Subcutaneous abdominal adipose tissue (tissue), 5 donors: ENCODE measurements around the gene MTMR10.

Experiments used
- H3K27ac ChIP-seq: one replicate; pipeline ENCODE4 v1.7.0; 2013; ENCODE audit warnings: low read depth, mild to moderate bottlenecking, inconsistent platforms, low read length, moderate library complexity
- H3K27me3 ChIP-seq, 5 donors: one replicate each; pipeline ENCODE4 v1.7.0; 2013; ENCODE audit warnings: low read length in 5 of 5, inconsistent platforms in 1 of 5; ENCODE audit not compliant: control insufficient read depth in 5 of 5, insufficient read depth in 4 of 5
- H3K36me3 ChIP-seq, 5 donors: one replicate each; pipeline ENCODE4 v1.7.0; 2013; ENCODE audit warnings: low read length in 5 of 5; ENCODE audit not compliant: control insufficient read depth in 5 of 5, insufficient read depth in 5 of 5
- H3K4me1 ChIP-seq, 5 donors: one replicate each; pipeline ENCODE4 v1.7.0; 2013; ENCODE audit warnings: low read length in 5 of 5, mild to moderate bottlenecking in 3 of 5, moderate library complexity in 1 of 5; ENCODE audit not compliant: control insufficient read depth in 5 of 5, insufficient read depth in 5 of 5
- H3K4me3 ChIP-seq, 5 donors: one replicate each; pipeline ENCODE4 v1.7.0; 2013; ENCODE audit warnings: low read length in 5 of 5, low read depth in 1 of 5
- H3K9ac ChIP-seq, 5 donors: one replicate each; pipeline ENCODE4 v1.7.0; 2013; ENCODE audit warnings: low read length in 5 of 5, mild to moderate bottlenecking in 4 of 5, moderate library complexity in 3 of 5
- H3K9me3 ChIP-seq, 5 donors: one replicate each; pipeline ENCODE4 v1.7.0; 2013; ENCODE audit warnings: low read length in 5 of 5; ENCODE audit not compliant: control insufficient read depth in 5 of 5
- donor health status: healthy.
- donor health status: healthy.
- donor health status: healthy.
- donor health status: healthy.
- donor health status: healthy.

MTMR10 gene

DNA sequence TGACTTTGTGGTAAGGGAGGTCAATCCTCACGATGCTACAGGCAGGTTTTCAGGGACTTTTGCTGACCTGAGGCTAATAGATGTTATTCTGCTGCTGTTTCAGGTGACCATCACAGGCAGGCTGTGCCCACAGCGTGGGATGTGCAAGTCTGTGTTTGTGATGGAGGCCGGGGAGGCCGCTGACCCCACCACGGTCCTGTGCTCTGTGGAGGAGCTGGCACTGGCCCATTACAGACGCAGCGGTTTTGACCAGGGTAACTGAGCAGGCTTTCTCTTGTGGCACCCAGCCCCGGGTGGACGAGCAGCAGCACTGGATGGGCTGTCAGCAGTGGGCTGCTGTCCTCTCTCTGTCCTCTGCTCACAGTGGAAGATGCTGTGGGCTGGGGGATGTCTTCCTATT is 65.7 kb downstream of the MTMR10 start:
- Histone ChIP-seq H3K36me3 (peaks cover 6 to 93% (median 83%) of the 10 kb centered on the region in 5 donors), H3K27ac (no peak overlapping the region), H3K27me3 (no peaks in the 10 kb centered on the region), H3K9ac (no peak overlapping the region), H3K9me3 (no peaks in the 10 kb centered on the region), H3K4me3 (no peak overlapping the region), H3K4me1 (peaks cover 0 to 30% (median 21%) of the 10 kb centered on the region in 5 donors)

DNA sequence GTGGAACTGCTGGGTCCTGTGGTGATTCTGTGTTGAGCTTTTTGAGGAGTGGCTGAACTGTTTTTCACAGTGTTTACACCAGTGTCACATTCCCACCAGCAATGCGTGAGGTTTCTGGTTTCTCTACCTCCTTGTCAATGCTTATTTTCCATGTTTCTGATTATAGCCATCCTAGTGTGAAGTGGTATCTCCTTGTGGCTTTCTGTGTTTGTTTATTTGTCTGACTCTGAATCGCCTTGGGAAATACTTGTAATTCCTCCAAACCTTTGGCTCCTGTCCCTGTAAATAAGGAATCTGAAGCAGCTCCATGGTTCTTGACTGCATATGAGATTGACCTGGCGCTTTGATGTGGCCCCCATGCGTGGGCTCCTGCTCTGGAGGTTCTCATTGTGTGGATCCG is 67.1 kb downstream of the MTMR10 start:
- H3K9ac ChIP-seq: no peak overlapping the region
- peaks cover 6 to 93% (median 81%) of the 10 kb centered on the region in 5 donors for H3K36me3 ChIP-seq
- H3K27me3 ChIP-seq: no peaks in the 10 kb centered on the region
- peaks cover 0 to 30% (median 21%) of the 10 kb centered on the region in 5 donors for H3K4me1 ChIP-seq
- H3K27ac ChIP-seq: no peak overlapping the region
- no peaks in the 10 kb centered on the region for H3K9me3 ChIP-seq
- no peak overlapping the region for H3K4me3 ChIP-seq

DNA sequence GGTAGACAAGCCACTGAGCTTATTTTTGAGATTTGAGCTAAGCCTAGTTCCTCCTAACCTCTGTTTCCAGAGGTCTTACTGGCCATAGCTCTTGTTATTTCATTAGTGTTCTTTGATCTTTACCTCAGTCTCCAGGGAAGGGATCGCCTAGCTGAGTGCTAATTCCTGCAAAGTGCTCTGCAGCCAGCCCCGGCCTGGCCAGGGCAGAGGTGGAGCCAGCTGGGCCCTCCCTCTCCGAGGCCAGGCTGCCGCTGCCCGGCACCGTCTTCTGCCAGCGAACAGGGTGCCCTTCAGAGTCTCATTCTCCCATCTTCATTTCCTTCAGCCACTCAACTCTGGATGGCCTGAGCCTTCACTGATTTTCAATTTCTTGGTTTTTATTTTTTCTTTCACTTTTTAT is 68.0 kb downstream of the MTMR10 start:
- H3K9ac ChIP-seq: no peak overlapping the region
- H3K4me1 ChIP-seq: peaks cover 0 to 30% (median 21%) of the 10 kb centered on the region in 5 donors
- H3K9me3 ChIP-seq: no peaks in the 10 kb centered on the region
- no peak overlapping the region for H3K4me3 ChIP-seq
- no peaks in the 10 kb centered on the region for H3K27me3 ChIP-seq
- no peak overlapping the region for H3K27ac ChIP-seq
- H3K36me3 ChIP-seq: peaks cover 6 to 91% (median 79%) of the 10 kb centered on the region in 5 donors

DNA sequence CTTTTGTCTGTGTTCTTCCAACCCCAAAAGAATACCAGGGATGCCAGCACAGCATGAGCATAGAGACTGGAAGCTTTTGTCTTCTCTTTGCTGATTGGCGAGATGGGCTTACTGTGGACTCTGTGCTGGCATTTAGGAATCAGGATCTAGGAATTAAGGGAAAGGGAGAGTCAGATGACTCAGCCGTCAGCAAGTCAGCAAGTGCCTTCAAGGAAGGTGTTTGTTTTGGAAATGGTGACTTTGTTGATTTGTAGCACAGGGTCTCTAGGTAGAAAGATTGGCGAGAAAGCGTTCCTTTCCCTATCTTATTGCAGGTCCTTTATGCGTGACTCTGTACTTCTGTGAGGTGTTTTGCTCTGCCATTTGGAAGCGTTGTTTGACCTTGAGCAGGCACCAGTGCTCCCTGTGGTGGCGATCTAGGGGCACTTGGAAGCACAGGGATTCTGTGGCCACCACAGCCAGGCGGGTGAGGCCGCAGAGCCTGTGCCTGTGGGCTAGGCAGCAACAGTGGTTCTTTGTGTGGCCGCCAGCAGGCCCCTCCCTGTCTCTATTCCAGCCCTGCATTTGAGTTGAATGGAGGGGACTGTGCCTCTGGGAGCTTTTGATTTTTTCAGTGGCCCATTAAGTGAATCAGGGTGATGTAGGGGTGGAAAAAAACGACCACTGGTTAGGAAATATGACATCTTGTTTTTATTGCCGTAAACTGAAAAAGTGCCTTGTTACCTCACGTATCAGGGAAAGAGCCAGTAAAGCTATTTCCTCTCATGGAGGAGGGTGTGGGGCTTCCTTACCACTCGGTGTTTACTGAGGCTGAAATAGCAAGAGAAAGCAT is 68.7 kb downstream of the MTMR10 start:
- no peaks in the 10 kb centered on the region for H3K9me3 ChIP-seq
- peaks cover 6 to 89% (median 79%) of the 10 kb centered on the region in 5 donors for H3K36me3 ChIP-seq
- H3K27me3 ChIP-seq: no peaks in the 10 kb centered on the region
- peaks cover 0 to 30% (median 21%) of the 10 kb centered on the region in 5 donors for H3K4me1 ChIP-seq
- no peak overlapping the region for H3K27ac ChIP-seq
- no peak overlapping the region for H3K4me3 ChIP-seq
- H3K9ac ChIP-seq: no peak overlapping the region

DNA sequence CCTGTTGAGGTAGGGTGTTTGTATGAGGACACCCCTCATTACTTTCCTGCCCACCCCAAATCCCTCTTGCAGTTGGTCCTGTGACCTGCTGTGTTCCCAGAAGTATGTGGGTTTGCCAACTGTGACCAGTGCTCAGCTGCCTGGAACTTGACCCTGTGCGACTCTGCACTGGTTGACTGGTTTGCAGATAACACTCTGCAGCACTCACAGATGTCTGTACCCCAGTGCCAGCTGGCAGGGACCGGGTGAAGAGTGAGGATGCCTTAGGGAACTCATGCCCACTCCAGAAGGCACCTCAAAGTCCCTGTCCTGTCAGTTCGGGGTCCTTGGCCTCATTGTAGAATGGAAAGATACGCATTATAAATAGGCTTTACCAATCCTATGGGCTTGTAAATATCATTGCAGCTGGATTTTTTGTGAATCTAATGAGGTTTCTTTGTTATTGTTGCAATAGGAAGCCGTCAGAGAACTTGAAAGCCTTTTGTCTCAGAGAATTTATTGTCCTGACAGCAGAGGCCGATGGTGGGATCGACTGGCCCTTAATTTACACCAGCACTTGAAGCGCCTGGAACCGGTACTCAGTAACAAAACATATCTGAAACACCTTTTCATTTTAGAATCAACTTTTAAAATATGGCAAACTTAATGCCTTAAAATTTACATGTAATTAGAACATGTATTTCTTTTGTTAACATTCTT is 69.5 kb downstream of the MTMR10 start:
- H3K36me3 ChIP-seq: peaks cover 6 to 88% (median 75%) of the 10 kb centered on the region in 5 donors
- H3K4me3 ChIP-seq: no peak overlapping the region
- no peak overlapping the region for H3K9ac ChIP-seq
- H3K27me3 ChIP-seq: no peaks in the 10 kb centered on the region
- peaks cover 0 to 30% (median 21%) of the 10 kb centered on the region in 5 donors for H3K4me1 ChIP-seq
- no peak overlapping the region for H3K27ac ChIP-seq
- H3K9me3 ChIP-seq: no peaks in the 10 kb centered on the region

DNA sequence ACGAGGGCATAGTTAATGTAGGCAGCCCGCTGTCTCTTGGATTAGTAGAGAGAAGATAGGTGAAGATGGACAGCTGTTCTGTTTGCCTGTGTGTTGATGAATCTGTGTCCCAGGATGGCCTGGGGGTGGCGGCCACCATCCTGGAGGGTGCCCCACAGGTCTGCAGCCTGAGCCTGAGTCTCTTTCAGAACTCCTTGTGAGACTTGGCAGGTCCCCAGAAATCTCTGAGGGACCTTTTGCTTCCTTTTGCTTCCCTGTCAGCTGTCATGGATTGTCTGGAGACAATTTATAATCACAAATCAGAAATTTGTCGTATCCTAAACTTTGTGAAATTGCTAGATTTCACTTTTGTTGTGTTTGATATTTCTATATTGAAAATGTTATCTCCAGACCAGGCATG is 70.3 kb downstream of the MTMR10 start:
- Histone ChIP-seq H3K4me3 (no peak overlapping the region), H3K27ac (no peak overlapping the region), H3K4me1 (peaks cover 0 to 30% (median 16%) of the 10 kb centered on the region in 5 donors), H3K27me3 (no peaks in the 10 kb centered on the region), H3K9ac (no peak overlapping the region), H3K9me3 (no peaks in the 10 kb centered on the region), H3K36me3 (peaks cover 11 to 88% (median 71%) of the 10 kb centered on the region in 5 donors)

DNA sequence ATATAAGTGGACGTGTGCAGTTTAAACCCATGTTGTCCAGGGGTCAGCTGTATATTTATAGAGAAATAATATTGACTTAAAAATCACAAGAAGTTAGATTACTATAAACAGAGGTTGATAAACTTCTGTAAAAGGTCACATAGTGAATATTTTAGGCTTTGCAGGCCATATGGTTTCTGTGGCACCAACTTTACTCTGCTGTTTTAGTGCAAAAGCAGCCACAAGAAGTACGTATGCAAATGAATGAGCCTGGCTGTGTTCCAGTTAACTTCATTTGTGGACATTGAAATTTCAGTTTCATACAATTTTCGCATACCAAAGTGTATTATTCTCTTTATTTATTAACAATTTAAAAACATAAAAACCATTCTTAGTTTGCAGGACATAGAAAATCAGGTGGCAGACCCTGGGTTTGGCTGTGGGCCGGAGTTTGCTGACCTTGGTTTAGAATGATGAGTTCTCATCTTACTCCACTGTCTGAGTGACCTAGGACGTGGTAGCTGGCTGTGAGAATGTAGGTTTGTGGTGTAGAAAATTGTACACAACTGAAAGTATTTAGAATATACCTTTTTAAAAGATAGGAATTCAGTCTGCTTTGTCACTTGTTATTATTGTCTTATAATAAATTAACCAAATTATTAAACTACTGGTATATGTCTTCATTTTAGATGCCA is 71.4 kb downstream of the MTMR10 start:
- no peak overlapping the region for H3K9ac ChIP-seq
- peaks cover 14 to 83% (median 63%) of the 10 kb centered on the region in 5 donors for H3K36me3 ChIP-seq
- peaks cover 0 to 30% (median 16%) of the 10 kb centered on the region in 5 donors for H3K4me1 ChIP-seq
- H3K27me3 ChIP-seq: no peaks in the 10 kb centered on the region
- H3K4me3 ChIP-seq: no peak overlapping the region
- H3K27ac ChIP-seq: no peak overlapping the region
- H3K9me3 ChIP-seq: no peaks in the 10 kb centered on the region

DNA sequence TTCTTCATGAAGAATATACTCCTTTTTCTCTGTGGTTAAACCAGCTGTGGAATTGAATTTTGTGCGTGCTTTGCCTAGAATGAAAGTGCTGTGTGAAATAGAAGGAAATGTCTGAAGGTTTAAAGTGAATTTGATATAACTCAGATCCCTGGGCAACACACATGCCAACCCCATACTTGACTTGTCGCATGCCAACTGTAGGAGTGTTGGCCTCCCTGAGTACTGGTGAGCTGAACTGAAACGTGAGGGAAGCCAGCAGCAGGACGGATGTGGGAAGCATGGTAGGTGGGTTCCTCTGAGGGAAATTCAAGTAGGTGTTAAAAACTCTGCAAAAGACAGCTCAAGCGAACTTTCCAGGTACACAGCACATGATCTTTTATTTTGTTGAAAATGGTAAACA is 73.1 kb downstream of the MTMR10 start:
- H3K36me3 ChIP-seq: peaks cover 15 to 82% (median 57%) of the 10 kb centered on the region in 5 donors
- H3K9me3 ChIP-seq: no peaks in the 10 kb centered on the region
- no peak overlapping the region for H3K4me3 ChIP-seq
- peaks cover 0 to 23% (median 12%) of the 10 kb centered on the region in 5 donors for H3K4me1 ChIP-seq
- H3K9ac ChIP-seq: no peak overlapping the region
- H3K27ac ChIP-seq: no peak overlapping the region
- no peaks in the 10 kb centered on the region for H3K27me3 ChIP-seq

DNA sequence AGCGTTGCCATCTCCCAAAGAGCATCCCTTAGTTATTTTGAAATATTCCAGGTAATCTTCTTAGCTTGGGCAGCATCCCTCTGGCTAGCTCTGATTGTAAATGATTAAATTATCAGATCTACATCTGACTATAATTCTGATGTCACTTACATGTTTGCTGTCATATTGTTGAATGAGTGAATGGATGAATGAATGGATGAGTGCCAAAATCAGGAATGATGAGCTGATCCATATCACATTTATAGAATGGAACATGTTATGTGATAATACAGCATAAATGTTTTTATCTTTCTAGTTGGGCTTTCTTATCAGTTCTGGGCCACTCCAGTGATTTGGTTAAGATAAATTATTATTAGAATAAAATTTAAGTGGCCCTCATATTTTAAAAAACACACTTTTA is 73.8 kb downstream of the MTMR10 start:
- Histone ChIP-seq H3K4me3 (no peak overlapping the region), H3K27ac (no peak overlapping the region), H3K9ac (no peak overlapping the region), H3K36me3 (peaks cover 12 to 82% (median 56%) of the 10 kb centered on the region in 5 donors), H3K27me3 (no peaks in the 10 kb centered on the region), H3K9me3 (no peaks in the 10 kb centered on the region), H3K4me1 (peaks cover 0 to 17% (median 12%) of the 10 kb centered on the region in 5 donors)
